ENCODE results near the gene STK38L. TPM values are rescaled to one million over a fixed set of nuclear protein-coding genes. Genes with fewer than 3 reads are reported as not detected.

The STK38L gene
- total and polyA plus RNA-seq, 3 donors from 2014 or later, result 19.3 to 43.1 (median 41.5) TPM

DNA sequence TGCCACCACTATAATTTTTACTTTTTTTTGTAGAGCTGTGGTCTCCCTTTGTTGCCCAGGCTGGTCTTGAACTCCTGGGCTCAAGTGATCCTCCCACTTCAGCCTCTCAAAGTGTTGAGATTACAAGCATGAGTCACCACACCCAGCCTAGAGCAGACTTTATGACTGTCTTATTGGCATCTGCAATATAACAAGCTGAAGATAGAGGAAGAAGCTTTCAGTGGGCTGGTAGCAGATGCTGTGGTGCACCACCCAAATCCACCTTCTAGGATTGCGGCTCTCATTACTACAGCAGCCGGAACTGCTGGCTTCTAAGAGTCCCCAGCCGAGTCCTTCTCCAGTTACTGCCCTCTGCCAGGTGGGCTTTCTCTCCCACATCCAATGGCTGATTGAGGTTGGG, 7.6 kb upstream of the STK38L start:
- Histone ChIP-seq H3K9me3 (no peaks in the 10 kb centered on the region), H3K4me3 (no peak overlapping the region), H3K4me1 (no peaks in the 10 kb centered on the region), H3K27ac (no peak overlapping the region), H3K27me3 (no peaks in the 10 kb centered on the region), H3K36me3 (ENCODE audit: low read depth, missing control alignments) (no peaks in the 10 kb centered on the region)
- intact Hi-C loops (cut with DNase I; ENCODE audit: low total_unique reads), result no loop called here
- TF ChIP-seq POLR2A (IDR thresholded peaks at IDR 0.05), result no peak
- TF ChIP-seq, protein P1, sequence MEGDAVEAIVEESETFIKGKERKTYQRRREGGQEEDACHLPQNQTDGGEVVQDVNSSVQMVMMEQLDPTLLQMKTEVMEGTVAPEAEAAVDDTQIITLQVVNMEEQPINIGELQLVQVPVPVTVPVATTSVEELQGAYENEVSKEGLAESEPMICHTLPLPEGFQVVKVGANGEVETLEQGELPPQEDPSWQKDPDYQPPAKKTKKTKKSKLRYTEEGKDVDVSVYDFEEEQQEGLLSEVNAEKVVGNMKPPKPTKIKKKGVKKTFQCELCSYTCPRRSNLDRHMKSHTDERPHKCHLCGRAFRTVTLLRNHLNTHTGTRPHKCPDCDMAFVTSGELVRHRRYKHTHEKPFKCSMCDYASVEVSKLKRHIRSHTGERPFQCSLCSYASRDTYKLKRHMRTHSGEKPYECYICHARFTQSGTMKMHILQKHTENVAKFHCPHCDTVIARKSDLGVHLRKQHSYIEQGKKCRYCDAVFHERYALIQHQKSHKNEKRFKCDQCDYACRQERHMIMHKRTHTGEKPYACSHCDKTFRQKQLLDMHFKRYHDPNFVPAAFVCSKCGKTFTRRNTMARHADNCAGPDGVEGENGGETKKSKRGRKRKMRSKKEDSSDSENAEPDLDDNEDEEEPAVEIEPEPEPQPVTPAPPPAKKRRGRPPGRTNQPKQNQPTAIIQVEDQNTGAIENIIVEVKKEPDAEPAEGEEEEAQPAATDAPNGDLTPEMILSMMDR (IDR thresholded peaks at IDR 0.05), result no peak
- 87 to 91% methylated on average over 3 of the region's 3 CpGs for WGBS, 2 donors
- no peak for DNase-seq

DNA sequence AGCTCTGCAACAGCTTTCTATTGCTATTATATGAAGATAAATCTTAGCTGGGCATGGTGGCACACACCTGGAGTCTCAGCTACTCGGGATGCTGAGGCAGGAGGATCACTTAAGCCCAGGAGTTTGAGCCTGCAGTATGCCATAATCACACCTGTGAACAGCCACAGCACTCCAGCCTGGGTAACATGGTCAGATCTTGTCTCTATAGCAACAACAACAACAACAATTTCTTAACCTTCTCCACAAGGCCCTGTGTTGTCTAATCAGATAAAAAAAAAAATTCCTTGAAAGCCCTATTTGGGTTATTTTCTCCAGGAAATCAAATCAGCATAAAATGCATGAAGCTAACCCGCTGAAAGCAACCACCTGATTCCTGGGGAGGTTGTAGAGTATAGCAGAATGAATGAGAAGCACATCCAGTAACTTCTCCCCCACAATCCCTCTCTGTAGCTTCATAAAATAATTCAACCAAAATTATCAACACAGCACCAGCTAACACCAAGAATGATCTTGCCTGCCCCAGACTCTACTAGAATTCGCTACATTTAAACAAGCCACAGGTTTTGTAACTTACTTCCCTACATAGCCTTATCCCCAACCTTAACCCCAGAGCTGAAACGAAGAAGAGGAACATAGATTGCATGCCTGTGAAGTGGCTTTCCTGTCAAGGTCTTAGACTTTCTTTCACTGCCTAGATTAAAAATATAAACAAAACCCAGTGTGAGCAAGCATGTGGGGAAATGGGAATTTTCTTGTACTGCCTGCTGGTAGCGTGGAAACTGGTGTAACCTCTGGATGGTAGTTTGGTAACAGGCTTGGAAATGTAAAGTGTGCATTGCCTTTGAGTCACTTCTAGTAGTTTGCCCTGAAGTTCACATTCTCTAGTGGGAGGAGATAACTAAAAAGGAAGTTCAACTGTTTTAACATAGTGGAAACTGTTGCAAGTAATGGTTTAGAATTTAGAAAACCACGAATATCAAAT, 6.0 kb upstream of the STK38L start:
- DNase-seq, result no peak
- intact Hi-C loops (cut with DNase I; ENCODE audit: low total_unique reads), result no loop called here
- Histone ChIP-seq H3K36me3 (ENCODE audit: low read depth, missing control alignments) (no peaks in the 10 kb centered on the region), H3K4me1 (no peaks in the 10 kb centered on the region), H3K4me3 (no peak overlapping the region), H3K27me3 (no peaks in the 10 kb centered on the region), H3K27ac (no peak overlapping the region), H3K9me3 (no peaks in the 10 kb centered on the region)
- no peak for TF ChIP-seq POLR2A (IDR thresholded peaks at IDR 0.05)
- TF ChIP-seq, protein P1 (IDR thresholded peaks at IDR 0.05), result no peak
- WGBS, 2 donors, result 55 to 65% methylated on average over 6 of the region's 6 CpGs

DNA sequence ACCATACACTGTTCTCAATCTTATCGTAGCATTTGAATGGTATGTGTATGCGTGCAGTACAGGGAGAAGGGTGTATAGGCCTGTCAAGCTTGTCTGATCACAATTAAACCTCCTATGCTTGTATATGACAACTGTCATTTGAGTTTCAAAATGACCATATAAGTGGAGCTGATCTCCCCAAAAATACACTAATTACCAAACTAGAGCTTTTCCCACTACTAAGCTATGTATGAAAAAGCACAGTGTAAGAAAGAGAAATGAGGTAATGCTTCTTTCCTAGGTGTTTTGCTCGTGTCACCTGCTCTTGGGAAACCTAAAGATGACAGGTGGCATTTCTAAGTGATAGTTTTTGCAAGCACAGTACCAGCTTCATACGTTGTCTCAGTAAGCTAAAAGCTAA, 1.1 kb upstream of the STK38L start:
- TF ChIP-seq POLR2A (IDR thresholded peaks at IDR 0.05), result no peak
- TF ChIP-seq, protein P1 (IDR thresholded peaks at IDR 0.05), result no peak
- Histone ChIP-seq H3K4me1 (peaks cover 11% of the 10 kb centered on the region), H3K9me3 (no peaks in the 10 kb centered on the region), H3K27me3 (no peaks in the 10 kb centered on the region), H3K4me3 (no peak overlapping the region), H3K27ac (peak overlapping the region; percentile 85 to 93), H3K36me3 (ENCODE audit: low read depth, missing control alignments) (no peaks in the 10 kb centered on the region)
- intact Hi-C loops (cut with DNase I; ENCODE audit: low total_unique reads), result no loop called here
- no peak for DNase-seq
- 71 to 84% methylated on average over 4 of the region's 4 CpGs for WGBS, 2 donors

DNA sequence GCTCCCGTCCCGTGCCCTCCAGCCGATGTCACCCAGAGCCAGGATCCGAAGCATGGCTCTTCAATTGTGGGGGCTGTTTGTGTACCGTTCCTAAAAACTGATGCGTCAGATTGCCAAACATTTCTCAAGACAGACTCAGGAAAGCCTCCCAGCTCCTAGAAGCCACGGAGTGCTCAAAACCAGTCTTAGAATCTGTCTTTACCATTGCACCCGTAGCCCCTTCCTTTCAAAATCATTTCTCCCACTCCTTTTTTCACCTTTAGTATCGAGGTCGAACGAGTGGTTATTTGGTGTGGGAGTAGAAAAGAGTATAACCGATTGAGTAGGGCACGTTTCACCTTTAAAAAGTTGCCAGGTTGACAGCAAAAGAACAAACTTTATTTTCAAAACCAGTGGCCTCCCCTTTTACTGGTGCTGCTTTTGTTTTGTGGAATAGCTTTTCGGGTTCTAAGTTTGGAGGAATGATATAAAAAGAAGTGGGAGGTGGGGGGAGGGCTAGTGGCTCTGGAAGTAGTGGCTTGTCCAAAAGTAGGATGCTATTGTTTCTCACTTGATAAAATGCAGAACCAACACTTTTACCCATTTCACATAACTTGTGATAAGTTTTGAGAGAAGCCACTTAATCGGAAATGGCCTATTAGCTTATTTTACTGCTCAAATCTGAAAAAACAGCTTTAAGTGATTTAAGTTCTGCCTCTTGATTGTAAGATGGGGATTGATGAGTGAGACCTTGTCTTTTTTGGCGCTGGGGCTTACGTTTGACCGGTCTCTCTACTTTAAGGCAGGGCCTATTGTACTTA, 803 bp downstream of the STK38L start:
- peaks cover 11% of the 10 kb centered on the region for H3K4me1 ChIP-seq
- intact Hi-C loops (cut with DNase I; ENCODE audit: low total_unique reads), result no loop called here
- no peaks in the 10 kb centered on the region for H3K27me3 ChIP-seq
- no peak for DNase-seq
- no peaks in the 10 kb centered on the region for H3K36me3 ChIP-seq (ENCODE audit: low read depth, missing control alignments)
- no peaks in the 10 kb centered on the region for H3K9me3 ChIP-seq
- 5 to 6% methylated on average over 18 of the region's 18 CpGs for WGBS, 2 donors
- H3K4me3 ChIP-seq, result peak overlapping the region; percentile 87 to 88
- TF ChIP-seq, protein P1 (IDR thresholded peaks at IDR 0.05), result no peak
- no peak for TF ChIP-seq POLR2A (IDR thresholded peaks at IDR 0.05)
- peak overlapping the region; percentile 85 to 93 for H3K27ac ChIP-seq

Data from testis (tissue), 3 donors.